HL-60 (cell line): ENCODE measurements around the gene LAP3.

ENCODE experiments used
- GABPA ChIP-seq: IDR thresholded peaks from 2 replicates; pipeline ENCODE4 v1.6.1; 2012; ENCODE audit warnings: low read depth
- POLR2AphosphoS5 ChIP-seq: IDR thresholded peaks from 2 replicates; pipeline ENCODE4 v1.6.1; 2012; ENCODE audit warnings: low read depth
- REST ChIP-seq: IDR thresholded peaks from 2 replicates; pipeline ENCODE4 v1.6.1; 2012; ENCODE audit warnings: low read depth; ENCODE audit not compliant: insufficient replicate concordance
- SPI1 ChIP-seq: IDR thresholded peaks from 2 replicates; pipeline ENCODE4 v1.6.1; 2012; ENCODE audit warnings: low read depth, mild to moderate bottlenecking, borderline replicate concordance
- TF ChIP-seq, protein P1 (sequence below): IDR thresholded peaks from one replicate; pipeline ENCODE4 v1.5.1; 2011; ENCODE audit warnings: low read length, control low read depth, inconsistent platforms; ENCODE audit not compliant: insufficient read depth

GRCh38 chr4:17561195-17561909, 15.6 kb upstream of the LAP3 start:
- TF ChIP-seq, protein P1, sequence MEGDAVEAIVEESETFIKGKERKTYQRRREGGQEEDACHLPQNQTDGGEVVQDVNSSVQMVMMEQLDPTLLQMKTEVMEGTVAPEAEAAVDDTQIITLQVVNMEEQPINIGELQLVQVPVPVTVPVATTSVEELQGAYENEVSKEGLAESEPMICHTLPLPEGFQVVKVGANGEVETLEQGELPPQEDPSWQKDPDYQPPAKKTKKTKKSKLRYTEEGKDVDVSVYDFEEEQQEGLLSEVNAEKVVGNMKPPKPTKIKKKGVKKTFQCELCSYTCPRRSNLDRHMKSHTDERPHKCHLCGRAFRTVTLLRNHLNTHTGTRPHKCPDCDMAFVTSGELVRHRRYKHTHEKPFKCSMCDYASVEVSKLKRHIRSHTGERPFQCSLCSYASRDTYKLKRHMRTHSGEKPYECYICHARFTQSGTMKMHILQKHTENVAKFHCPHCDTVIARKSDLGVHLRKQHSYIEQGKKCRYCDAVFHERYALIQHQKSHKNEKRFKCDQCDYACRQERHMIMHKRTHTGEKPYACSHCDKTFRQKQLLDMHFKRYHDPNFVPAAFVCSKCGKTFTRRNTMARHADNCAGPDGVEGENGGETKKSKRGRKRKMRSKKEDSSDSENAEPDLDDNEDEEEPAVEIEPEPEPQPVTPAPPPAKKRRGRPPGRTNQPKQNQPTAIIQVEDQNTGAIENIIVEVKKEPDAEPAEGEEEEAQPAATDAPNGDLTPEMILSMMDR: no peak
- TF ChIP-seq POLR2AphosphoS5 (no peak), REST (no peak), GABPA (no peak), SPI1 (no peak)
